ENCODE results near the gene CPT1B. TPM values are rescaled to one million over a fixed set of nuclear protein-coding genes. Genes with fewer than 3 reads are reported as not detected.

The CPT1B gene
- polyA plus RNA-seq, 2 donors, result 9.4 to 55.5 TPM

DNA sequence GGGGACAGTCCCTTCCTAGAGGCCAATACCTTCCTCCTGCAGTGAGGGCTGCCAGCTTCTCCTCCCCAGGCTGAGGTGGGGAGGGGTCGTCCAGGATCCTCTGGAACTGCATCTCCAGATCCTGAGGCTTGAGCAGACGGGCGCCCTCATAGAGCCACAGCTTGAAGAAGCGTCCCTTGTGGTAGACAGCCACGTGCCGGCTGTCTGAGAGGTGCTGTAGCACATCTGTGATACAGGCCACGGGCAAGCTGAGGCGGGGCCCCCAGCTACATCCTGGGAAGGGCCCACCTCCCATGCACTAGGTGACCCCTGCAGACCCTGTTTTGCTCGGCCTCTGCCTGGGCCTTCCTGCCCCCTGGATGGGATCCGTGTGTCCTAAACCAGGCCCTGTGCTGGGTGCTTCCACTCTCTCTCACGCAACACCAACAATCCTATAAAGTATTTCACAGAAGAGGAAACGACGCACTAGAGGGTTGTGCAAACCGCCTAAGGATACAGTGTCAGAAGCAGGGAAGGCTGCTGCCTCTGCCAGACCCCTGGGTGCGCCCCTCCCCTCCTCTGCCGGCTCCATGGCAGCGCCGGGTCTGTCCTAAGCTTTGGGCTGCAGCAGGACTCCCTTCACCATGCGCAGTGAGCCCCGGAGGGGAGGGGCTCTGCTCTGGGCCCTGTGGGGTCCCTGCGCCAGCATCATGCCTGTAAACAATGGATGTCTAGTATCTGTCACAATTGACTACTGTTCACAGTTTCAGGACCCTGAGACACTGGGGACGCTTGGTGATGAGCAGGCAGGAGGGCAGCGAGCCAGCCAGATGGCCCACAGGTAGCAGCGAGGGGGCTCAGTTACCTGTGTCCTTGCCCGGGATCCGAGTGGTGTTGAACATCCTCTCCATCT, 4.5 kb downstream of the CPT1B start:
- no peak overlapping the region for H3K27ac ChIP-seq (ENCODE audit: low read depth in 2 of 2, low read length in 1 of 2)
- peaks cover 0 to 45% of the 10 kb centered on the region in 2 donors for H3K36me3 ChIP-seq (ENCODE audit: control insufficient read depth in 2 of 2, insufficient read depth in 2 of 2, low read length in 1 of 2)
- H3K4me3 ChIP-seq (ENCODE audit: low read depth in 1 of 2, low read length in 2 of 2), result no peak overlapping the region
- WGBS, 2 donors, result 88 to 90% methylated on average over 22 to 26 of the region's 26 CpGs
- no peaks in the 10 kb centered on the region for H3K27me3 ChIP-seq (ENCODE audit: control insufficient read depth in 1 of 2, insufficient read depth in 2 of 2, low read length in 2 of 2)
- H3K9me3 ChIP-seq (ENCODE audit: control insufficient read depth in 2 of 2, insufficient read depth in 1 of 2, low read depth in 1 of 2, low read length in 1 of 2), result no peaks in the 10 kb centered on the region
- peaks cover 0 to 7% of the 10 kb centered on the region in 2 donors for H3K4me1 ChIP-seq (ENCODE audit: control insufficient read depth in 2 of 2, insufficient read depth in 2 of 2, low read length in 1 of 2)

GRCh38 chr22:50572965-50573364, 5.3 kb downstream of the CPT1B start:
- Histone ChIP-seq H3K9me3 (ENCODE audit: control insufficient read depth in 2 of 2, insufficient read depth in 1 of 2, low read depth in 1 of 2, low read length in 1 of 2) (no peaks in the 10 kb centered on the region), H3K36me3 (ENCODE audit: control insufficient read depth in 2 of 2, insufficient read depth in 2 of 2, low read length in 1 of 2) (peaks cover 0 to 44% of the 10 kb centered on the region in 2 donors)

DNA sequence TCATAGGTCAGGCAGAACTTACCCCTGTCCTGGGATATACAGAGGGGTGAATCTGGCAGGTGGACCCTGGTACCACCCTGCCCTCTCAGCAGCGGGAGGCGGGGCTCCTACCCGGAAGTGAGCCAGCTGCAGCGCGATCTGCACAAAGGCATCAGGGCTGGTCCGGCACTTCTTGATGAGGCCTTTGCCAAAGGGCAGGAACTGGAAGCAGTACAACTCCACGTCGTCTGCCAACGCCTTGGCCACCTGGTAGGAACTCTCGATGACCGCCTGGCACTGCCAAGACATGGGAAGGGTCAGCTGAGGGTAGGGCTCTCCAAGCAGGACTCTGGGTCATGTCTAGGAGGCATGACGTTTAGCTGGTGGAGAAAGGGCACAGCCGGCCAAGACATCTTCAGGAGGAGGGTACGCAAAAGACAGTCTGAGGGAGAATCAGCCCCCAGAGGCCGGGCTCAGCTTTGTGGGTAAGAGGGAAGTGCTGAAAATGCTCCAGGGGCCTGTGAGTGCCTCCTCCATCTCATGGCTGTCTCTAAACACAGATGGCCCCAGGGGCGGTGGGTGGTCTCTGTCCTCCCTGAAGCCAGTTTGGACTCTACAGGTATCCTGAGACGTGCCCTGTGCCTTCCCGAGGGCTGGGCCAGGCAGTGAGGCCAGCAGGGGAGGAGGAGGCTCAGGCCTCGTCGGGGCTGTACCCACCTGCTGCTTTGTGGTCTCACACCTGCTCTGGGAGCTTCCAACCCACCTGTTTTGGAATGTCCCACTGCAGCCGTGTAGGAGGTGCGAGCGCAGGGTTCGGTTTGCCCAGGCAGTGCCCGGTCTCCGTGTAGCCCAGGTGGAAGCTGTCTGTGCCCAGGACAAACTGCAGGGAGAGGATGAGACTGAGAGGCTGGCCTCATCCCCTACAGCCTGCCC, 6.7 kb downstream of the CPT1B start:
- peaks cover 0 to 5% of the 10 kb centered on the region in 2 donors for H3K4me1 ChIP-seq (ENCODE audit: control insufficient read depth in 2 of 2, insufficient read depth in 2 of 2, low read length in 1 of 2)
- WGBS, 2 donors, result 84 to 86% methylated on average over 26 of the region's 26 CpGs
- H3K36me3 ChIP-seq (ENCODE audit: control insufficient read depth in 2 of 2, insufficient read depth in 2 of 2, low read length in 1 of 2), result peaks cover 0 to 41% of the 10 kb centered on the region in 2 donors
- no peaks in the 10 kb centered on the region for H3K27me3 ChIP-seq (ENCODE audit: control insufficient read depth in 1 of 2, insufficient read depth in 2 of 2, low read length in 2 of 2)
- H3K9me3 ChIP-seq (ENCODE audit: control insufficient read depth in 2 of 2, insufficient read depth in 1 of 2, low read depth in 1 of 2, low read length in 1 of 2), result no peaks in the 10 kb centered on the region
- no peak overlapping the region for H3K4me3 ChIP-seq (ENCODE audit: low read depth in 1 of 2, low read length in 2 of 2)
- no peak overlapping the region for H3K27ac ChIP-seq (ENCODE audit: low read depth in 2 of 2, low read length in 1 of 2)

More at GRCh38 chr22:50572965-50573364, 5.3 kb downstream of the CPT1B start:
- 94 to 96% methylated on average over 11 of the region's 11 CpGs for WGBS, 2 donors
- Histone ChIP-seq H3K27ac (ENCODE audit: low read depth in 2 of 2, low read length in 1 of 2) (no peak overlapping the region), H3K4me1 (ENCODE audit: control insufficient read depth in 2 of 2, insufficient read depth in 2 of 2, low read length in 1 of 2) (peaks cover 0 to 5% of the 10 kb centered on the region in 2 donors), H3K4me3 (ENCODE audit: low read depth in 1 of 2, low read length in 2 of 2) (no peak overlapping the region), H3K27me3 (ENCODE audit: control insufficient read depth in 1 of 2, insufficient read depth in 2 of 2, low read length in 2 of 2) (no peaks in the 10 kb centered on the region)

- Histone ChIP-seq H3K36me3 (ENCODE audit: control insufficient read depth in 2 of 2, insufficient read depth in 2 of 2, low read length in 1 of 2) (peaks cover 0 to 39% of the 10 kb centered on the region in 2 donors), H3K4me3 (ENCODE audit: low read depth in 1 of 2, low read length in 2 of 2) (no peak overlapping the region), H3K9me3 (ENCODE audit: control insufficient read depth in 2 of 2, insufficient read depth in 1 of 2, low read depth in 1 of 2, low read length in 1 of 2) (no peaks in the 10 kb centered on the region), H3K27me3 (ENCODE audit: control insufficient read depth in 1 of 2, insufficient read depth in 2 of 2, low read length in 2 of 2) (no peaks in the 10 kb centered on the region), H3K27ac (ENCODE audit: low read depth in 2 of 2, low read length in 1 of 2) (no peak overlapping the region), H3K4me1 (ENCODE audit: control insufficient read depth in 2 of 2, insufficient read depth in 2 of 2, low read length in 1 of 2) (peaks cover 0 to 5% of the 10 kb centered on the region in 2 donors)
- 91 to 92% methylated on average over 12 of the region's 12 CpGs for WGBS, 2 donors
Measured at GRCh38 chr22:50570861-50571260, 7.4 kb downstream of the CPT1B start.

- Histone ChIP-seq H3K9me3 (ENCODE audit: control insufficient read depth in 2 of 2, insufficient read depth in 1 of 2, low read depth in 1 of 2, low read length in 1 of 2) (no peaks in the 10 kb centered on the region), H3K27me3 (ENCODE audit: control insufficient read depth in 1 of 2, insufficient read depth in 2 of 2, low read length in 2 of 2) (no peaks in the 10 kb centered on the region), H3K36me3 (ENCODE audit: control insufficient read depth in 2 of 2, insufficient read depth in 2 of 2, low read length in 1 of 2) (peaks cover 0 to 39% of the 10 kb centered on the region in 2 donors), H3K4me3 (ENCODE audit: low read depth in 1 of 2, low read length in 2 of 2) (no peak overlapping the region), H3K27ac (ENCODE audit: low read depth in 2 of 2, low read length in 1 of 2) (no peak overlapping the region), H3K4me1 (ENCODE audit: control insufficient read depth in 2 of 2, insufficient read depth in 2 of 2, low read length in 1 of 2) (peaks cover 0 to 5% of the 10 kb centered on the region in 2 donors)
- WGBS, 2 donors, result 85 to 91% methylated on average over 13 of the region's 13 CpGs
Measured at GRCh38 chr22:50569896-50570535, 8.2 kb downstream of the CPT1B start.

DNA sequence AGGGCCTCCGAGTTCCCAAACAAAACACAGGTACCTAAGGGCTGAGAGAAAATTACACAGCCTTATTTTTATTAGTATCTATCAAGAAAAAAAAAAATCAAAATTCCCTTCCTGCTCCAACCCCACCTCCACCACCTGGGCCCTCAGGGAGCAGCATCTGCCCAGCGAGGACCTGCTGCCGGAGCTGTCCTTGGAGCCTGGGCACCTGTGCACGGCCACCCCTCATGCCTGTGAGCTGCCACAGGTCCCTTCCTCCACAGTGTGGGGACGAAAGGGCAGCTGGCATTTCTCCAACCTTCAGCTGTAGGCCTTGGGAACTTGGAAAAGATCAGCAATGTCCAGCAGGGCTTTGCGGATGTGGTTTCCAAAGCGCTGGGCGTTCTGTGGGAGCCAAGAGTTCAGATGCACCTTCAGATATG, 9.2 kb downstream of the CPT1B start:
- no peak overlapping the region for H3K4me3 ChIP-seq (ENCODE audit: low read depth in 1 of 2, low read length in 2 of 2)
- no peaks in the 10 kb centered on the region for H3K27me3 ChIP-seq (ENCODE audit: control insufficient read depth in 1 of 2, insufficient read depth in 2 of 2, low read length in 2 of 2)
- peaks cover 0 to 39% of the 10 kb centered on the region in 2 donors for H3K36me3 ChIP-seq (ENCODE audit: control insufficient read depth in 2 of 2, insufficient read depth in 2 of 2, low read length in 1 of 2)
- WGBS, 2 donors, result 55 to 83% methylated on average over 8 of the region's 8 CpGs
- H3K9me3 ChIP-seq (ENCODE audit: control insufficient read depth in 2 of 2, insufficient read depth in 1 of 2, low read depth in 1 of 2, low read length in 1 of 2), result no peaks in the 10 kb centered on the region
- H3K27ac ChIP-seq (ENCODE audit: low read depth in 2 of 2, low read length in 1 of 2), result peak overlapping the region in 1 of 2 donors; percentile 9
- H3K4me1 ChIP-seq (ENCODE audit: control insufficient read depth in 2 of 2, insufficient read depth in 2 of 2, low read length in 1 of 2), result peaks cover 0 to 5% of the 10 kb centered on the region in 2 donors

- Histone ChIP-seq H3K27ac (ENCODE audit: low read depth in 2 of 2, low read length in 1 of 2) (peak overlapping the region in 1 of 2 donors; percentile 9), H3K4me1 (ENCODE audit: control insufficient read depth in 2 of 2, insufficient read depth in 2 of 2, low read length in 1 of 2) (peaks cover under 1 to 5% of the 10 kb centered on the region in 2 donors)
Measured at GRCh38 chr22:50568626-50569025, 9.6 kb downstream of the CPT1B start.

DNA sequence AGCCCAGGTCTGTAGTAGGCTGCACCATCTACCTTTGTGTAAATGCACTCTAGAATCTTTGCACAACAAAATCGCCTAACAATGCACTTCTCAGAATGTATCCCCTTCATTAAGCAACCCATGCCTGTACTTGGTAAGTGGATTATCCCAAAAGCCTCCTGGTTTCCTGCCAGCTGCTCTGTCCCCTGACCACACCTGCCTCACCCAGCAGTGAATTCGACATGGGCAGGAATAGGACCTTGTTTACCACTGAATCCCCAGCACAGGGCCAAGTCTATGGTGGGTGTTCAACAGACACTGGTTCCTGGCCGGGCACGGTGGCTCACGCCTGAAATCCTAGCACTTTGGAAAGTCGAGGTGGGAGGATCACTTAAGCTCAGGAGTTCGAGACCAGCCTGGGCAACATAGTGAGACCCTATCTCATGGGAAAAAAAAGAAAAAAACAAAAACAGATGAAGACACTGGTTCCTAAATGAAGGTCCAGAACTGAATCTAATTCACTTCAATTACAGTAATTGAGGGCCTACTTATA, 10.4 kb downstream of the CPT1B start:
- peaks cover 3 to 5% of the 10 kb centered on the region in 2 donors for H3K4me1 ChIP-seq (ENCODE audit: control insufficient read depth in 2 of 2, insufficient read depth in 2 of 2, low read length in 1 of 2)
- 83 to 88% methylated on average over 7 of the region's 7 CpGs for WGBS, 2 donors
- no peaks in the 10 kb centered on the region for H3K27me3 ChIP-seq (ENCODE audit: control insufficient read depth in 1 of 2, insufficient read depth in 2 of 2, low read length in 2 of 2)
- peak overlapping the region in 1 of 2 donors; percentile 32 for H3K27ac ChIP-seq (ENCODE audit: low read depth in 2 of 2, low read length in 1 of 2)
- H3K36me3 ChIP-seq (ENCODE audit: control insufficient read depth in 2 of 2, insufficient read depth in 2 of 2, low read length in 1 of 2), result peaks cover 0 to 27% of the 10 kb centered on the region in 2 donors
- H3K9me3 ChIP-seq (ENCODE audit: control insufficient read depth in 2 of 2, insufficient read depth in 1 of 2, low read depth in 1 of 2, low read length in 1 of 2), result no peaks in the 10 kb centered on the region
- H3K4me3 ChIP-seq (ENCODE audit: low read depth in 1 of 2, low read length in 2 of 2), result no peak overlapping the region

More at GRCh38 chr22:50568626-50569025, 9.6 kb downstream of the CPT1B start:
- Histone ChIP-seq H3K9me3 (ENCODE audit: control insufficient read depth in 2 of 2, insufficient read depth in 1 of 2, low read depth in 1 of 2, low read length in 1 of 2) (no peaks in the 10 kb centered on the region), H3K27me3 (ENCODE audit: control insufficient read depth in 1 of 2, insufficient read depth in 2 of 2, low read length in 2 of 2) (no peaks in the 10 kb centered on the region), H3K36me3 (ENCODE audit: control insufficient read depth in 2 of 2, insufficient read depth in 2 of 2, low read length in 1 of 2) (peaks cover 0 to 34% of the 10 kb centered on the region in 2 donors), H3K4me3 (ENCODE audit: low read depth in 1 of 2, low read length in 2 of 2) (no peak overlapping the region)
- WGBS, 2 donors, result 71 to 73% methylated on average over 7 of the region's 7 CpGs

DNA sequence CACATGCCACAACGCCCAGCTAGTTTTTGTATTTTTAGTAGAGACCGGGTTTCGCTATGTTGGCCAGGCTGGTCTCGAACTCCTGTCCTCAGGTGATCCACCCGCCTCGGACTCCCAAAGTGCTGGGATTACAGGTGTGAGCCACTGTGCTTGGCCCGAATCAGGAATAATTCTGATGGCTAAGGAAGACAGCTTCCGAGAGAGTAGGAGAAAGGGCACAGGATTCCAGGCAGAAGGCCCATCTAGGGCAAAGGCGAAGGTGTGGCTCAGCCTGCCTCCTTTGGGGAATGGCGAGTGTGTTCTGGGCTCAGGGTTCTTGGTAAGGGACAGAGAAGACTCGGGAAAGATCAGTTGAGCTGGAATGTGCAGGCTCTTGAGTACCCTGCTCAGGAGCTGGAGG, 13.9 kb downstream of the CPT1B start:
- no peak overlapping the region for H3K4me3 ChIP-seq (ENCODE audit: low read depth in 1 of 2, low read length in 2 of 2)
- no peaks in the 10 kb centered on the region for H3K27me3 ChIP-seq (ENCODE audit: control insufficient read depth in 1 of 2, insufficient read depth in 2 of 2, low read length in 2 of 2)
- peaks cover 2 to 3% of the 10 kb centered on the region in 2 donors for H3K4me1 ChIP-seq (ENCODE audit: control insufficient read depth in 2 of 2, insufficient read depth in 2 of 2, low read length in 1 of 2)
- no peaks in the 10 kb centered on the region for H3K9me3 ChIP-seq (ENCODE audit: control insufficient read depth in 2 of 2, insufficient read depth in 1 of 2, low read depth in 1 of 2, low read length in 1 of 2)
- 88 to 92% methylated on average over 11 of the region's 11 CpGs for WGBS, 2 donors
- H3K27ac ChIP-seq (ENCODE audit: low read depth in 2 of 2, low read length in 1 of 2), result no peak overlapping the region
- H3K36me3 ChIP-seq (ENCODE audit: control insufficient read depth in 2 of 2, insufficient read depth in 2 of 2, low read length in 1 of 2), result peaks cover 0 to 3% of the 10 kb centered on the region in 2 donors
